Heart right ventricle (tissue), 16 donors: Measurements from ENCODE around the gene ITGAE. TPM values are rescaled to one million over a fixed set of nuclear protein-coding genes. Genes with fewer than 3 reads are reported as not detected.
A peak's percentile ranks its signal among the peaks of the same experiment; 100 is the strongest.

Source experiments
- ATAC-seq, 8 donors: fragments of 200-7000 bp; cut with Tn5 transposase; one replicate each; pipeline ENCODE4 v1.9.1; 2020; ENCODE audit warnings: mild to moderate bottlenecking in 8 of 8, moderate library complexity in 8 of 8, moderate number of reproducible peaks in 1 of 8
- DNase-seq, 2 donors: peaks; one replicate each; pipeline ENCODE4 v3.0.0-alpha.2; 2020
- H3K27ac ChIP-seq, 10 donors: fragments of 200-600 bp; sonication (generic) in 2 of 10; one replicate each; pipeline versions ENCODE4 v1.5.0 to v1.8.0; 2020 to 2022; ENCODE audit warnings: mild to moderate bottlenecking in 3 of 10
- H3K27me3 ChIP-seq, 7 donors: fragments of 200-600 bp; one replicate each; pipeline ENCODE4 v1.8.0; 2021 to 2022; ENCODE audit warnings: mild to moderate bottlenecking in 2 of 7
- H3K36me3 ChIP-seq, 9 donors: fragments of 200-600 bp; sonication (generic) in 1 of 9; one replicate each; pipeline versions ENCODE4 v1.5.0 to v1.8.0; 2020 to 2022; ENCODE audit warnings: mild to moderate bottlenecking in 2 of 9
- H3K4me1 ChIP-seq, 9 donors: fragments of 200-600 bp; sonication (generic) in 1 of 9; one replicate each; pipeline versions ENCODE4 v1.5.0 to v1.8.0; 2020 to 2022; ENCODE audit warnings: mild to moderate bottlenecking in 4 of 9
- H3K4me3 ChIP-seq, 10 donors: fragments of 200-600 bp; sonication (generic) in 2 of 10; one replicate each; pipeline versions ENCODE4 v1.5.0 to v1.8.0; 2020 to 2022; ENCODE audit warnings: mild to moderate bottlenecking in 7 of 10, moderate library complexity in 2 of 10
- H3K9me3 ChIP-seq, 11 donors: fragments of 200-600 bp in 10 of 11; sonication (generic) in 2 of 11; one replicate each; pipeline versions ENCODE4 v1.5.0 to v1.8.0; 2013 to 2022; ENCODE audit warnings: mild to moderate bottlenecking in 2 of 11, control low read depth in 1 of 11, moderate library complexity in 1 of 11
- CTCF ChIP-seq, 9 donors: fragments of 200-600 bp; sonication (generic) in 2 of 9; IDR thresholded peaks; one replicate each; pipeline versions ENCODE4 v1.5.0 to v1.8.0; 2021 to 2022; ENCODE audit warnings: antibody characterized with exemption in 9 of 9, mild to moderate bottlenecking in 5 of 9, moderate library complexity in 1 of 9
- WGBS, 2 donors: extraction: QIAGEN DNeasy Blood & Tissue Kit; methylation state at CpG; one replicate each; pipeline ENCODE4 v1.1.7; 2013; ENCODE audit warnings: inconsistent platforms in 1 of 2; 5-methylcytosine and 5-hydroxymethylcytosine counted together
- intact Hi-C, 10 donors: fragments of 100-400 bp; cut with DNase I; formaldehyde crosslinking; loops; one replicate each; pipeline versions ENCODE4 v1.11.1 to v1.14.2; 2022
- polyA plus RNA-seq, 2 donors: library from polyadenylated mRNA; stranded (reverse); fragments of 200-250 nt; gene quantifications; one replicate each; pipeline ENCODE4 v1.2.3, GENCODE V29; 2013
- total RNA-seq, 10 donors: library from RNA; stranded (reverse); fragmentation: NEBNext Ultra II Directional in 3 of 10; extraction: Animal tissue kit (Norgen Biotek cat#: 25700) in 3 of 10; gene quantifications; one replicate each; pipeline versions ENCODE4 v1.2.1 to v1.2.4, GENCODE V29; 2021 to 2023
- donor health status: Arrhythmogenic right ventricular cardiomyopathy.
- donor health status: ischemic (EF 13 %, LVEDD 7.1; RV severe dilation, severe dysfunction).
- donor health status: healthy with polysubstance abuse.
- donor health status: DM: no; HTN: yes; CAD: no.
- donor health status: DM: no; HTN: no; CAD: no.
- donor health status: ischemic (EF 25% LVEDD 6.9; RV normal size, moderate dysfunction).
- donor health status: ischemic (EF 25% LVEDD 5.7; RV mildly dilated, moderate dysfunction).
- donor health status: healthy.
- donor health status: DM: yes; HTN: yes; CAD: no.
- donor health status: Ischemic cardiomyopathy.
- donor health status: ischemic (EF 35%, LVEDD 5.7; RV mildly dilated, moderate dysfunction).
- donor health status: nonischemic (EF 11% LVEDD 7.7; RV severe dilation, severe dysfunction).
- donor health status: DM: yes; HTN: yes; CAD: no.
- donor health status: PGD.
- donor health status: ischemic (EF 29% LVEDD 5.4; RV normal size, mild dysfunction).
- donor health status: nonischemic (EF 23%, LVEDD 6.1; RV moderate dilation, normal function).

ITGAE gene
- total and polyA plus RNA-seq, 12 donors: 14.0 to 35.4 (median 16.8) TPM

DNA sequence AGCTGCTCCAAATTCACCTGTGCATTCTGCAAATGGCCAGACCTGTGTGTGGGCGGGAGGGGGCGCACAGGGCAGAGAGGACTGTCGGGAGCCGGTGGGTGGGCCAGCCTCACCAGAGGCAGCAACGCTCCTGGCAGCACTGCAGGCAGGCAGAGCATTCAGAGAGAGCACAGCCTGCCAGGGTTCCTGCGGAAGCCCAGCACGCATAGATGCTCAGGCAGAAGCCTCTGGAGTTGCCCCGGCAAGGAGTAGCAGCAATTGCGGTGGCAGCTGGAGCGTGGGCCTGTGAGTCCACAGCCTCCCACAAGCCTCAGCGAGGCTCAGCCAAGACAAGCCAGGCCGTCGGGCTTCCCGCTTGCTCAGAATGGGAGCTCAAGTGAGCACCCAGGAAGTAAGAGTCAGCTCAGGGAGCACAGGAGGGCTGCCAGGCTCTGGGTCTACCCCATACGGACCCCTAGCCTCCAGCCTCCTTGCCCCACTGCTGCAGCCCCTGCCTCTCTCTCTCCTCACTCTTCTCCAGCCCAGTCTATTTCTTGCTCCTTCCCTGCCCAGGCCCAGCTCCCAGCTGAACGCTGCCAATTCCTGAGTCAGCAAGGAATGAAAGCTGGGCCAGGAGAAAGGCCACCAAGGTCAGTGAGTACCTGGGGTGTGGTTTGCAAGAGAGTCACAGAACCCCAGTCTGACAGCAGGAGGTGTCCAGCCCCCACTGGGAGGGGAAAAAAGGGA is 122.7 kb downstream of the ITGAE start:
- intact Hi-C loops: no loop called here
- Histone ChIP-seq H3K27me3 (peaks cover 0 to 7% (median 3%) of the 10 kb centered on the region in 7 donors), H3K27ac (no peak overlapping the region), H3K36me3 (peaks cover 0 to 8% (median 0%) of the 10 kb centered on the region in 9 donors), H3K4me3 (no peak overlapping the region), H3K9me3 (no peaks in the 10 kb centered on the region), H3K4me1 (peaks cover 0 to 10% (median 0%) of the 10 kb centered on the region in 9 donors)
- 59 to 62% methylated on average over 16 of the region's 16 CpGs for WGBS, 2 donors
- DNase-seq (no peak), ATAC-seq (peak in 2 of 8 donors; percentile 7 to 13)
- no peak for TF ChIP-seq CTCF (IDR thresholded peaks at IDR 0.05)

GRCh38 chr17:3675886-3676285 is 125.1 kb downstream of the ITGAE start:
- Histone ChIP-seq H3K27me3 (no peaks in the 10 kb centered on the region), H3K9me3 (no peaks in the 10 kb centered on the region), H3K27ac (no peak overlapping the region), H3K4me1 (peaks cover 0 to 4% (median 0%) of the 10 kb centered on the region in 9 donors), H3K36me3 (peaks cover 0 to 19% (median 0%) of the 10 kb centered on the region in 9 donors), H3K4me3 (no peak overlapping the region)
- no peak for DNase-seq
- intact Hi-C loops: no loop called here
- ATAC-seq: no peak
- TF ChIP-seq CTCF (IDR thresholded peaks at IDR 0.05): no peak
- WGBS, 2 donors: 85 to 88% methylated on average over 11 of the region's 11 CpGs

DNA sequence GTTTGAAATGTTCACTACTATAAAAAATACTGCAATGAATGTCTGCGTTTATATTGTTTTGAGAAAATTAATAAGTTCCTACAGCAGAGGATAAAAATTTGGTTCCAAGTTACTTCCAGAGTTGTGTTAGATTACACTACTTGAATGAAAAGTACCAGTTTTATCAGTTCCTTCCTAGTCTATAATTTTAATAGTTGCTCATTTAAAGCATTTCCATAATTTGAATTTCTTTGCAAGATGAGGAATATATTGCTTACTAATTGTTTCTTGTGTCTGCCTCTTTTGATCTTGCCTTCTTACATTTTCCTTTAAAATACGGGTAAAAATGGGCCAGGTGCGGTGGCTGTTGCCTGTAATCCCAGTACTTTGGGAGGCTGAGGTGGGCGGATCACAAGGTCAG is 128.4 kb downstream of the ITGAE start:
- Histone ChIP-seq H3K27me3 (no peaks in the 10 kb centered on the region), H3K36me3 (peaks cover 0 to 18% (median 0%) of the 10 kb centered on the region in 9 donors), H3K9me3 (no peaks in the 10 kb centered on the region), H3K4me1 (peaks cover 5 to 18% (median 13%) of the 10 kb centered on the region in 9 donors), H3K27ac (no peak overlapping the region), H3K4me3 (no peak overlapping the region)
- ATAC-seq: no peak
- intact Hi-C loops: no loop called here
- WGBS, 2 donors: 96 to 97% methylated on average over 4 of the region's 4 CpGs
- DNase-seq: no peak
- no peak for TF ChIP-seq CTCF (IDR thresholded peaks at IDR 0.05)

- peak overlapping the region; percentile 68 to 99 (median 86) for H3K4me3 ChIP-seq
- ATAC-seq: no peak
- intact Hi-C loops: loop anchor here in 1 of 10 donors (10.0 kb wide), 1 partner anchor 135 kb away; no protein-coding TSS in a partner anchor
- H3K36me3 ChIP-seq: peaks cover 0 to 29% (median 5%) of the 10 kb centered on the region in 9 donors
- H3K9me3 ChIP-seq: no peaks in the 10 kb centered on the region
- no peaks in the 10 kb centered on the region for H3K27me3 ChIP-seq
- no peak for DNase-seq
- no peak for TF ChIP-seq CTCF (IDR thresholded peaks at IDR 0.05)
- H3K27ac ChIP-seq: peak overlapping the region in 3 of 10 donors; percentile 95 to 99 (median 99)
- 47 to 48% methylated on average over 12 of the region's 12 CpGs for WGBS, 2 donors
- peaks cover 14 to 48% (median 40%) of the 10 kb centered on the region in 9 donors for H3K4me1 ChIP-seq
Observed at GRCh38 chr17:3669548-3669947, 131.4 kb downstream of the ITGAE start.
